PC-9 (cell line): Measurements from ENCODE around the gene LAMB1. TPM values are rescaled to one million over a fixed set of nuclear protein-coding genes. Genes with fewer than 3 reads are reported as not detected.

ENCODE experiments used
- BruUV-seq: library from RNA; stranded (reverse); fragments of 400-500 nt; replicated peaks from 2 replicates; lab custom pipeline; 2021; lab: Mats Ljungman, UMichigan
- CTCF ChIA-PET: fragments of 300-600 bp; sonication (Branson Sonifier 250); formaldehyde crosslinking; loops from one replicate; lab custom pipeline; 2022; ENCODE audit warnings: antibody characterized with exemption; lab: Charles Lee
- POLR2A ChIA-PET: fragments of 300-600 bp; sonication (Branson Sonifier 250); formaldehyde crosslinking; loops from one replicate; lab custom pipeline; 2022; ENCODE audit warnings: antibody characterized with exemption; ENCODE audit not compliant: unreplicated experiment; lab: Charles Lee
- DNase-seq, 2 experiments: peaks; one replicate each; pipeline versions ENCODE4 v3.0.0 to v3.0.0-alpha.2; 2015 to 2022; ENCODE audit warnings: mixed read lengths in 1 of 2
- H2AFZ ChIP-seq: fragments of 200-600 bp; sonication (generic); 2 replicates; pipeline ENCODE4 v1.8.1; 2017; ENCODE audit warnings: antibody characterized with exemption
- H3F3A ChIP-seq: fragments of 200-600 bp; sonication (generic); 2 replicates; pipeline ENCODE4 v1.8.1; 2017; ENCODE audit warnings: antibody characterized with exemption, mild to moderate bottlenecking, low read depth; ENCODE audit not compliant: insufficient read depth
- H3K27ac ChIP-seq: fragments of 200-600 bp; sonication (generic); 2 replicates; pipeline ENCODE4 v1.6.1; 2016; ENCODE audit warnings: mixed run types
- H3K27me3 ChIP-seq: fragments of 200-600 bp; sonication (generic); 2 replicates; pipeline ENCODE4 v1.6.1; 2016; ENCODE audit warnings: low read depth, mixed run types; ENCODE audit not compliant: insufficient read depth
- H3K36me3 ChIP-seq: fragments of 200-600 bp; sonication (generic); 2 replicates; pipeline ENCODE4 v1.6.1; 2016; ENCODE audit warnings: low read depth, mixed run types
- H3K4me1 ChIP-seq: fragments of 200-600 bp; sonication (generic); replicated peaks from 2 replicates; pipeline ENCODE4 v1.6.1; 2016; ENCODE audit warnings: mixed run types; ENCODE audit not compliant: insufficient read depth
- H3K4me2 ChIP-seq: fragments of 200-600 bp; sonication (generic); 2 replicates; pipeline ENCODE4 v1.6.1; 2017; ENCODE audit warnings: mixed run types
- H3K4me3 ChIP-seq: fragments of 200-600 bp; sonication (generic); 2 replicates; pipeline ENCODE4 v1.6.1; 2016; ENCODE audit warnings: mixed run types
- H3K79me2 ChIP-seq: fragments of 200-600 bp; sonication (generic); 2 replicates; pipeline ENCODE4 v1.6.1; 2017; ENCODE audit warnings: low read depth, mixed run types
- H3K9me2 ChIP-seq: fragments of 200-600 bp; sonication (generic); 2 replicates; pipeline ENCODE4 v1.8.1; 2017; ENCODE audit warnings: mild to moderate bottlenecking; ENCODE audit not compliant: insufficient read depth
- H3K9me3 ChIP-seq: fragments of 200-600 bp; sonication (generic); 2 replicates; pipeline ENCODE4 v1.8.1; 2016; ENCODE audit warnings: low read depth; ENCODE audit not compliant: insufficient read depth
- H4K20me1 ChIP-seq: fragments of 200-600 bp; sonication (generic); 2 replicates; pipeline ENCODE4 v1.8.1; 2017; ENCODE audit not compliant: insufficient read depth
- CTCF ChIP-seq: fragments of 200-600 bp; sonication (generic); conservative IDR thresholded peaks from 2 replicates; pipeline ENCODE4 v1.6.1; 2017; ENCODE audit warnings: mixed run types, antibody characterized with exemption, mild to moderate bottlenecking, moderate library complexity
- EZH2 ChIP-seq: fragments of 200-600 bp; sonication (generic); IDR thresholded peaks from 2 replicates; pipeline ENCODE4 v1.8.0; 2017; ENCODE audit warnings: antibody characterized with exemption, low read depth
- intact Hi-C: fragments of 100-400 bp; cut with micrococcal nuclease; formaldehyde crosslinking; loops from one replicate; pipeline ENCODE4 v1.10.0; 2022; ENCODE audit not compliant: unreplicated experiment
- total RNA-seq: library from RNA; stranded (reverse); gene quantifications from 2 replicates; pipeline ENCODE4 v1.2.3, GENCODE V29; 2021

Gene LAMB1
- total RNA-seq, 1 experiment from 2014 or later = 236 TPM

GRCh38 chr7:107938456-107939250 is 64.3 kb downstream of the LAMB1 start:
- Histone ChIP-seq H3K4me2 (no peak overlapping the region), H4K20me1 (no peaks in the 10 kb centered on the region), H2AFZ (no peak overlapping the region), H3K36me3 (peaks cover 31% of the 10 kb centered on the region), H3K79me2 (no peaks in the 10 kb centered on the region), H3F3A (peaks cover 27% of the 10 kb centered on the region), H3K4me1 (no peaks in the 10 kb centered on the region), H3K4me3 (no peak overlapping the region), H3K9me2 (no peaks in the 10 kb centered on the region), H3K27me3 (no peaks in the 10 kb centered on the region), H3K27ac (no peak overlapping the region), H3K9me3 (no peaks in the 10 kb centered on the region)
- CTCF ChIA-PET = no interaction called here
- intact Hi-C loops = no loop called here
- no peak for TF ChIP-seq CTCF
- no peak for TF ChIP-seq EZH2
- BruUV-seq = no TSS peak
- POLR2A ChIA-PET = no interaction called here
- DNase-seq = no peak

GRCh38 chr7:107937531-107937930 is 65.4 kb downstream of the LAMB1 start:
- Histone ChIP-seq H3K36me3 (peaks cover 20% of the 10 kb centered on the region), H3K9me3 (no peaks in the 10 kb centered on the region), H3K4me2 (no peak overlapping the region), H3K4me1 (no peaks in the 10 kb centered on the region), H3K27me3 (no peaks in the 10 kb centered on the region), H2AFZ (no peak overlapping the region), H3K27ac (no peak overlapping the region), H3K4me3 (no peak overlapping the region), H4K20me1 (no peaks in the 10 kb centered on the region), H3K79me2 (no peaks in the 10 kb centered on the region), H3K9me2 (no peaks in the 10 kb centered on the region), H3F3A (peaks cover 27% of the 10 kb centered on the region)
- CTCF ChIA-PET = no interaction called here
- POLR2A ChIA-PET = no interaction called here
- no peak for DNase-seq
- no TSS peak for BruUV-seq
- TF ChIP-seq CTCF (no peak), EZH2 (no peak)
- intact Hi-C loops = no loop called here

- TF ChIP-seq CTCF = no peak
- CTCF ChIA-PET = no interaction called here
- Histone ChIP-seq H3K4me3 (no peak overlapping the region), H3F3A (peaks cover 27% of the 10 kb centered on the region), H3K4me2 (no peak overlapping the region), H3K27me3 (no peaks in the 10 kb centered on the region), H3K4me1 (no peaks in the 10 kb centered on the region), H3K79me2 (no peaks in the 10 kb centered on the region), H3K27ac (no peak overlapping the region), H3K9me2 (no peaks in the 10 kb centered on the region), H3K36me3 (peaks cover 16% of the 10 kb centered on the region), H3K9me3 (no peaks in the 10 kb centered on the region), H4K20me1 (no peaks in the 10 kb centered on the region), H2AFZ (no peak overlapping the region)
- intact Hi-C loops = no loop called here
- POLR2A ChIA-PET = no interaction called here
- DNase-seq = no peak
- no TSS peak for BruUV-seq
Observed at GRCh38 chr7:107936312-107936711, 66.6 kb downstream of the LAMB1 start.
